Suprapubic skin (tissue), 4 donors: ENCODE measurements around the gene FNBP1.

Experiments
- EP300 ChIP-seq: sonication (generic); formaldehyde crosslinking; IDR thresholded peaks from one replicate; pipeline ENCODE4 v1.6.1; 2017; ENCODE audit warnings: antibody characterized with exemption
- POLR2A ChIP-seq, 2 donors: fragments of 450-650 bp; IDR thresholded peaks; one replicate each; pipeline ENCODE4 v1.6.1; 2017; ENCODE audit warnings: antibody characterized with exemption in 2 of 2, mild to moderate bottlenecking in 2 of 2, moderate library complexity in 2 of 2
- POLR2AphosphoS5 ChIP-seq, 3 donors: sonication (generic); formaldehyde crosslinking; IDR thresholded peaks; one replicate each; pipeline ENCODE4 v1.6.1; 2017; ENCODE audit warnings: antibody characterized with exemption in 3 of 3
- TF ChIP-seq, protein P1 (sequence below), 2 donors: fragments of 200-600 bp in 1 of 2; fragments of 450-650 bp in 1 of 2; sonication (generic) in 1 of 2; IDR thresholded peaks; one replicate each; pipeline ENCODE4 v1.5.1; 2016 to 2019; ENCODE audit warnings: antibody characterized with exemption in 2 of 2, mild to moderate bottlenecking in 1 of 2, moderate library complexity in 1 of 2

DNA sequence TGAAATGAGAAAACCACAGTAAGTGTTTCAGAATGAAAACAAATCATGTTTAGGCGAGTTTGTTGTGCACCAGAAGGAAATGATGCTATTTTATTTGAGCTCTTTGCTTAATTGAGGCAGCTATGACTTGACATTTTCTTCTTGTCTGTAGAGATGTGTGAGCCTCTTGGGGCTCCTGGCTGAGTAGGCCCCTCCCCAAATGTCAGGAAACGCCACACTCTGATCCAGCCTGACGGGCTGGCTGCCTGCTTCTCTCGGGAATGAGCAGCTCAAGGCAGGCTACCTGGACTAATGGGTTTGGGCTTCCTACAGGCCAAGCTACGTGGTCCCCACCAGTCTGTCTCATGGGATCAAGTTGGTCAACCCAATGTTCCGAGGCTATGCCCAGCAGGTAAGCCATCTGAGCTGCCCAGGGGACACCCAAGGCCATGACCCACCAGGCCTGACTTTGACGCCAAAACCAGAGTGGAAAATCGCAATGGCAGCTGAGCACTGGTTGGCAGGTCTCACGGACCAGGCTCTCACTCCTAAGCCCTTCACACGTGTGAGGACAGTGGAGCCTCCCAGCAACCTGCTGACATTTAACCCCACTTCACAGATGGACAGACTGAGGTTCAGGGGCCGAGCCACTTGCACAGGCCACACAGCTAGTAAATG is 177.9 kb downstream of the FNBP1 start:
- TF ChIP-seq, protein P1, sequence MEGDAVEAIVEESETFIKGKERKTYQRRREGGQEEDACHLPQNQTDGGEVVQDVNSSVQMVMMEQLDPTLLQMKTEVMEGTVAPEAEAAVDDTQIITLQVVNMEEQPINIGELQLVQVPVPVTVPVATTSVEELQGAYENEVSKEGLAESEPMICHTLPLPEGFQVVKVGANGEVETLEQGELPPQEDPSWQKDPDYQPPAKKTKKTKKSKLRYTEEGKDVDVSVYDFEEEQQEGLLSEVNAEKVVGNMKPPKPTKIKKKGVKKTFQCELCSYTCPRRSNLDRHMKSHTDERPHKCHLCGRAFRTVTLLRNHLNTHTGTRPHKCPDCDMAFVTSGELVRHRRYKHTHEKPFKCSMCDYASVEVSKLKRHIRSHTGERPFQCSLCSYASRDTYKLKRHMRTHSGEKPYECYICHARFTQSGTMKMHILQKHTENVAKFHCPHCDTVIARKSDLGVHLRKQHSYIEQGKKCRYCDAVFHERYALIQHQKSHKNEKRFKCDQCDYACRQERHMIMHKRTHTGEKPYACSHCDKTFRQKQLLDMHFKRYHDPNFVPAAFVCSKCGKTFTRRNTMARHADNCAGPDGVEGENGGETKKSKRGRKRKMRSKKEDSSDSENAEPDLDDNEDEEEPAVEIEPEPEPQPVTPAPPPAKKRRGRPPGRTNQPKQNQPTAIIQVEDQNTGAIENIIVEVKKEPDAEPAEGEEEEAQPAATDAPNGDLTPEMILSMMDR (IDR thresholded peaks at IDR 0.05), result no peak
- TF ChIP-seq POLR2AphosphoS5 (IDR thresholded peaks at IDR 0.05) (no peak), POLR2A (IDR thresholded peaks at IDR 0.05) (no peak), EP300 (no peak)
